Hepatocyte (in vitro differentiated cells): ENCODE data around the gene C9orf152.
"Not testable (repeated sequence)": the region's sequence is repeated elsewhere in the genome, so short reads cannot be mapped to it uniquely, and the experiment has no call there.

Experiments
- EZH2 ChIP-seq: fragments of 200-600 bp; sonication (generic); IDR thresholded peaks from 2 replicates; pipeline ENCODE4 v1.6.1; 2016; ENCODE audit warnings: antibody characterized with exemption, mild to moderate bottlenecking, borderline replicate concordance
- EZH2phosphoT487 ChIP-seq: fragments of 200-600 bp; sonication (generic); IDR thresholded peaks from one replicate; pipeline ENCODE4 v1.6.1; 2018; ENCODE audit warnings: antibody characterized with exemption, mild to moderate bottlenecking, low read depth, moderate library complexity; ENCODE audit not compliant: unreplicated experiment, severe bottlenecking
- TF ChIP-seq, protein P1 (sequence below): fragments of 200-600 bp; sonication (generic); IDR thresholded peaks from 2 replicates; pipeline ENCODE4 v1.5.1; 2016; ENCODE audit warnings: antibody characterized with exemption, mild to moderate bottlenecking; ENCODE audit not compliant: poor library complexity

DNA sequence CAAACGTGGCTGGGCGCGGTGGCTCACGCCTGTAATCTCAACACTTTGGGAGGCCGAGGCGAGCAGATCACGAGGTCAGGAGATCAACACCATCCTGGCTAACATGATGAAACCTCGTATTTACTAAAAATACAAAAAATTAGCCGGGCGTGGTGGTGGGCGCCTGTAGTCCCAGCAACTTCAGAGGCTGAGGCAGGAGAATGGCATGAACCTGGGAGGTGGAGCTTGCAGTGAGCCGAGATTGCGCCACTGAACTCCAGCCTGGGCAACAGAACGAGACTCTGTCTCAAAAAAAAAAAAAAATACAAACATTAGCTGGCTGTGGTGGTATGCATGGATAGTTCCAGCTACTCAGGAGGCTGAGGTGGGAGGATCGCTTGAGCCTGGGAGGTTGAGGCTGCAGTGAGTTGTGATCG is 11.9 kb downstream of the C9orf152 start:
- not testable (repeated sequence) for TF ChIP-seq EZH2phosphoT487, EZH2
- TF ChIP-seq, protein P1, sequence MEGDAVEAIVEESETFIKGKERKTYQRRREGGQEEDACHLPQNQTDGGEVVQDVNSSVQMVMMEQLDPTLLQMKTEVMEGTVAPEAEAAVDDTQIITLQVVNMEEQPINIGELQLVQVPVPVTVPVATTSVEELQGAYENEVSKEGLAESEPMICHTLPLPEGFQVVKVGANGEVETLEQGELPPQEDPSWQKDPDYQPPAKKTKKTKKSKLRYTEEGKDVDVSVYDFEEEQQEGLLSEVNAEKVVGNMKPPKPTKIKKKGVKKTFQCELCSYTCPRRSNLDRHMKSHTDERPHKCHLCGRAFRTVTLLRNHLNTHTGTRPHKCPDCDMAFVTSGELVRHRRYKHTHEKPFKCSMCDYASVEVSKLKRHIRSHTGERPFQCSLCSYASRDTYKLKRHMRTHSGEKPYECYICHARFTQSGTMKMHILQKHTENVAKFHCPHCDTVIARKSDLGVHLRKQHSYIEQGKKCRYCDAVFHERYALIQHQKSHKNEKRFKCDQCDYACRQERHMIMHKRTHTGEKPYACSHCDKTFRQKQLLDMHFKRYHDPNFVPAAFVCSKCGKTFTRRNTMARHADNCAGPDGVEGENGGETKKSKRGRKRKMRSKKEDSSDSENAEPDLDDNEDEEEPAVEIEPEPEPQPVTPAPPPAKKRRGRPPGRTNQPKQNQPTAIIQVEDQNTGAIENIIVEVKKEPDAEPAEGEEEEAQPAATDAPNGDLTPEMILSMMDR, result not testable (repeated sequence)
